ENCODE data around the gene SAMD1. TPM values are rescaled to one million over a fixed set of nuclear protein-coding genes. Genes with fewer than 3 reads are reported as not detected.
A peak's percentile ranks its signal among the peaks of the same experiment; 100 is the strongest.
"Not testable (repeated sequence)": the region's sequence is repeated elsewhere in the genome, so short reads cannot be mapped to it uniquely, and the experiment has no call there.

SAMD1 gene
- polyA plus RNA-seq, 4 donors, result 38.8 to 59.8 (median 42.3) TPM

GRCh38 chr19:14062558-14062855 is 28.0 kb downstream of the SAMD1 start:
- no peak for DNase-seq (ENCODE audit: low read depth in 4 of 4, low spot score in 3 of 4)

GRCh38 chr19:14061751-14062557 is 28.6 kb downstream of the SAMD1 start, which contains the start of gene PALM3:
PALM3 (minus strand) TSS chr19:14062076; CDS start chr19:14061980, 96 bp downstream.
- peak in 1 of 4 donors; percentile 61 for DNase-seq (ENCODE audit: low read depth in 4 of 4, low spot score in 3 of 4)

GRCh38 chr19:14061081-14061749 is 29.3 kb downstream of the SAMD1 start:
- no peak for DNase-seq (ENCODE audit: low read depth in 4 of 4, low spot score in 3 of 4)

- DNase-seq (ENCODE audit: low read depth in 4 of 4, low spot score in 3 of 4), result no peak
These were observed 30.8 kb downstream of the SAMD1 start for GRCh38 chr19:14059652-14060155.

- no peak for DNase-seq (ENCODE audit: low read depth in 4 of 4, low spot score in 3 of 4)
These were observed 31.5 kb downstream of the SAMD1 start for GRCh38 chr19:14059093-14059480.

DNA sequence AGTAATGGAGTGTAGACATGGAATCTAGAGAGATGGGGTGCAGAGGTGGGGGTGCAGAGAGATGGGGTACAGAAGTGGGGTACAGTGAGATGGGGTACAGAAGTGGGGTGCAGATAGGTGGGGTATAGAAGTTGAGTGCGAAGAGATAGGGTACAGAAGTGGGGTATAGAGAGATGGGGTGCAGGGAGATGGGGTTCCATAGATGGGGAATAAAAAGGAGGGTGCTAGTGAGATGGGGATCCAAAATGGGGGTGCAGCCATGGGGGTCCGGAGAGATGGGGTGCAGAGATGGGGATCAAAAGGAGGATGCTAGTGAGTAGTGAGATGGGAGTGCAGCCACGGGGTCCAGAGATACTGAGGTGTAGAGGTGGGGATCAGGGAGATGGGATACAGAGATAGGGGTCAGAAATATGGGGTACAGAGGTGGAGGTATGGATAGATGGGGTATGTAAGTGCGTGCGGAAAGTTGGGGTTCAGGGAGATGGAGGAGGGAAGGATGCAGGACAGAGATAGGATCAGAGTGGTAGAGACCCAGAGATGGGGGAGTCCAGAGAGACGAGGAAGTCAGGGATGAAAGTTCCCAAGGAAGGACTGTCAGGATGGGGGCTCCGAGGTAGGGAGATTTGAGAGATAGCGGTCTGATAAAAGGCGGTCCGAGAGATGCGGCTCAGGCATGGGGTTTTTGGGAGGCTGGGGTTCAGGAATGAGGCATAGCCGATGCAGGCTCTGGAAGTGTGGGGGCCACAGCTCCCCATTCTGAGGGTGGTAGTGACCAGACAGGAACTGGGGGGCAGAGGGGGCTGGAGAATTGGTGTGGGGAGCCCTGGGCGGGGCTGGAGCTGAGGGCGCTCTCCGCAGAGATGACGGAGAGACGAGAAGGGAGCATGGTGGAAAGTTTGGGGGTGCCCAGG is 32.1 kb downstream of the SAMD1 start:
- no peak for DNase-seq (ENCODE audit: low read depth in 4 of 4, low spot score in 3 of 4)

DNA sequence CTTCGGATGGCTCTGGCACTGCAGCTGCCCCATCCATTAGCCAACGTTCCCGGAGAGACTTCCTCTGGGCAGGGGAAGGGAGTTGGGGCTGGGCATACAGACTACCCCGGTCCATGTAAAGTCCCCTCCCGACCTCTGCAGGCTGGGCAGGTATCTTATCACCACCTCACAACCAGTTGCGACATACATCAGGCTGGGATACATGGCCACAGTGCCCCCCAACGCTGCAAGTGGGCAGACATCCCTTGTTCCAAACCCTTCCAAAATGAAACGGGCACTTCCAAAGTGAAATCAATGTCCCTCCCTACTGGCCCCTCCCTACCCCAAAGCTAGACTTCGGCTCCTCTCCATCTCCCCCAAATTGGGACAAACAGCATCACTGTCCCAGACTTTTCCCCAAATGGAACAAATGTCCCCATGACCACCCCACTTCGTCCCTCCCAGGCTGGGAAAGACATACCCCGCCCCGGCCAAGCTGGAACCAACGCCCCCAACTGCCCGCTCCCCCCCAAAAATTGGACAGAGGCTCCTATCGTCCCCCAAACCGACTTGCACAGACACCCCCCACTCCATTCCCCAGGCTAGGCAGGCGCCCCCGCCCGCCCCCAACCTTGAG is 33.7 kb downstream of the SAMD1 start:
- DNase-seq (ENCODE audit: low read depth in 4 of 4, low spot score in 3 of 4), result no peak

DNA sequence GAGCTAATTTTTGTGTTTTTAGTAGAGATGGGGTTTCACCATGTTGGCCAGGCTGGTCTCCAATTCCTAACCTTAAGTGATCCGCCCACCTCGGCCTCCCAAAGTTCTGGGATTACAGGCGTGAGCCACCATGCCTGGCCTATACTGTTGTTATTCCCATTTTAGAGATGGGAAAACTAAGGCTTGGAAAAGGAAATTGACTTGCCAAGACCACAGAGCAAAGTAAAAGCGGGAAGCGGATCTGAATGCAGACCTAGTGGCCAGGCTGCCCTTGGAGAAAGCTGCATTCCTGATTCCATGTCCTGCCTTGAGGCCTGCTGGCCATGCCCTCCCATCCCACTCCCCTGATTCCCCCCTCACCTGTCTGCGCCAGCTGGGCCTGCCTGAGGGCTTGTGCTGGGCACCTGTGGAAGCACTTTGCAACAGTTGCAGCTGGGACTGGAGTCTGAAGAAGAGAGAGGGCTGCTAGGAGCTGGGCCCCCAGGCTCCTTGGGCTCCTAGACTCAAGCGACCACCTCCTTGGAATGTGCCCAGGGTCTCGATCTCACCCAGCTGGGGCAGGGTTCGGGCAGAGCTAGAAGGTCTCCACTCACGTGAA is 34.4 kb downstream of the SAMD1 start:
- no peak for DNase-seq (ENCODE audit: low read depth in 4 of 4, low spot score in 3 of 4)

DNA sequence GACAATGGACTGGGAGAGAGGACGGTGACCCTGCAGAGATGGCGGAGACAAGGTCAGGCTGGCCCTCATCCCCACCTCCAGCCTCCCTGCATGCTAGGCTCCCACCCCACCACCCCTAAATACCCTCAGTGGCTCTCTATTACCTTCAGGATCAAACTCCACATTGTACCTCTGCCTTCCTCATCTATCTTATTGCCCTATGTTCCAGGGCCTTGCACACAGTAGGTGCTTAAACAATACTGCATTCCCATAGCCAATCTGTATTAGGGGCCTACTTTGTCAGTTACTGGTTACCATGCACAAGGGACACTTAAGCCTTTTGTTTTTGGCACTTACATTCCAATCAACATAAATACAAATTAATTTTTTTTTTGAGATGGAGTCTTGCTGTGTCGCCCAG is 35.2 kb downstream of the SAMD1 start:
- no peak for DNase-seq (ENCODE audit: low read depth in 4 of 4, low spot score in 3 of 4)

DNA sequence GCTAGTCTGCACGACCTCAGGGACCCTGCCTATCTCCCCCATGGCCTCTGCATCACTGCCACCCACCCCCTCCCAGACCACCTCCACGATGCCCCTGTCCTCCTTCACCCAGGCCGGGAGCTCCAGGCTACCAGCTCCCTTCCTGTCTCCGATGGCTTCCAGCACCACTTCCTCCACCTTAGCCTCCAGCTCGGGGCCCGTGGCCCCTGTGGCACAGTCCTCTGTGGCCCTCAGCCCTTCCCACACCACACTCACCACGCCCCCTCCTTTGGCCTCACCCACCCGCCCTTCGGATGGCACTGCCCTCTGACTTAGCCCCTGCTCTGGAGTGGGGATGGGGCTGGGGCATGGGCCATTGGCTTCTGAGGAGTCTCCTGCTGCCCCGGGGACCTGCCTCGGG is 35.8 kb downstream of the SAMD1 start:
- DNase-seq (ENCODE audit: low read depth in 4 of 4, low spot score in 3 of 4), result no peak

DNA sequence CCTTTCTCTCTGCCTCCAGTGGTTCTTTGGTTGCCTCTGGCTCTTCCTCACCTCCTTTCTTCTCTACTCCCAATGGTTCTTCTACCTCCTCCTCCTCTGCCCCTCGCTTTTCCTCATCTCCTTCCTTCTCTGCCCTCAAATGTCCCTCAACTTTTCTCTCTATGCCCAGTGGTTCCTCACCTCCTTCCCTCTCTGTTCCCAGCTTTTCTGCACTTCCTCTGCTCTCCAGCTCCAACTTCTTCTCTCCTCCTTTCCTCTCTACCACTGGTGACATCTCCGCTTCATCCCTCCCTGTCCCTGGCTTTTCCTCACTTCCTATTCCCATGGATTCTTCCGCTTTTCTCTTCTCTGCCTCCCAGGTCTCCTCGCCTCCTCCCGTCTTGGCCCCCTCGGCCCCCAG is 36.5 kb downstream of the SAMD1 start:
- no peak for DNase-seq (ENCODE audit: low read depth in 4 of 4, low spot score in 3 of 4)

DNA sequence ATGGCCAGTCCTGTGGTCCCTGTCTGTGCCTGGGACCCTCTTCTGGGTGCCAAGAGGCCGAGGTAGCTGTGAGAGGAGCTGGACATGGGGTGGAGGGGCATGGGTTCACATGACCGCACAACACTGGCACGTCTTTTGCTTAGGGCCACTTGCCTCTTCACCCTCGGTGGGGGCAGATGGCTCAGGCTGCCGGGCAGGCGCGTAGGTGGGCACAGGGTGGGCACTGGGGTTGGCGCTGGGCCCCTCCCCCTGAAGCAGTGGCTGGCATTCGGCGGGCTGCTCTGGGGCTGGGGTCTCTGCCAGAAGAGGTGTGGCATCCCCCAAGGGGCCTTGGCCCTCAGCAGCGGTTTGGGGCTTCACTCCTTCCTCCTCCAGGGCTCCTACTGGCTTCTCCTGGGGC is 37.1 kb downstream of the SAMD1 start:
- DNase-seq (ENCODE audit: low read depth in 4 of 4, low spot score in 3 of 4), result no peak

GRCh38 chr19:14053032-14053431 is 37.5 kb downstream of the SAMD1 start:
- DNase-seq (ENCODE audit: low read depth in 4 of 4, low spot score in 3 of 4), result no peak

GRCh38 chr19:14052470-14052869 is 38.1 kb downstream of the SAMD1 start:
- DNase-seq (ENCODE audit: low read depth in 4 of 4, low spot score in 3 of 4), result no peak

GRCh38 chr19:14051980-14052379 is 38.6 kb downstream of the SAMD1 start:
- no peak for DNase-seq (ENCODE audit: low read depth in 4 of 4, low spot score in 3 of 4)

DNA sequence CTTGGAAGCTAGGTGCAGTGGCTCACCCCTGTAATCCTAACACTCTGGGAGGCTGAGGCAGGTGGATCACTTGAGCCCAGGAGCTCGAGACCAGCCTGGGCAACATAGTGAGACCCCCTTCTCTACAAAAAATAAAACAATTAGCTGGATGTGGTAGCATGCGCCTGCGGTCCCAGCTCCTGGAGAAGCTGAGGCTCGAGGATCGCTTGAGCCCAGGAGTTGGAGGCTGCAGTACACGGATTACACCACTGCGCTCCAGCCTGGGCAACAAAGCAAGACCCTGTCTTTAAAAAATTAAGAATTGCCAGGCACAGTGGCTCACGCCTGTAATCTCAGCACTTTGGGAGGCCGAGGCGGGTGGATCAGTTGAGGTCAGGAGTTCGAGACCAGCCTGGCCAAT is 39.6 kb downstream of the SAMD1 start:
- not testable (repeated sequence) for DNase-seq (ENCODE audit: low read depth in 4 of 4, low spot score in 3 of 4)

DNA sequence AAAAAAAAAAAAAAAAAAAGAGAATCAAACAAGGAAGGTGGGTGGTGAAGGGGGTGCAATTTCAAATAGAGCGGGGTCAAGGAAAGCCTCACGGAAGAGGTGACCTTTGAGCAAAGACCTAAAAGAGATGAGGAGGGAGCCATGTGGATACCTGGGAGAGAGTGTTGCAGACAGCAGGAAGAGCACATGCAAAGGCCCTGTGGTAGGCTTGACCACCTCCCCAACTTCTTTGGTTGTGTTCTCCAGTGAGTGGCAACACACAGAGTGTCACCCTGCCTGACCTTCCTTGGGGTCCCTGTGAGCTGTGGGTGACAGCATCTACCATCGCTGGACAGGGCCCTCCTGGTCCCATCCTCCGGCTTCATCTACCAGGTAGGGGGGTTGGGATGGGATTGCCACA is 40.0 kb downstream of the SAMD1 start:
- no peak for DNase-seq (ENCODE audit: low read depth in 4 of 4, low spot score in 3 of 4)

- DNase-seq (ENCODE audit: low read depth in 4 of 4, low spot score in 3 of 4), result no peak
These were observed 42.0 kb downstream of the SAMD1 start for GRCh38 chr19:14048443-14049153.

GRCh38 chr19:14047866-14048265 is 42.7 kb downstream of the SAMD1 start:
- DNase-seq (ENCODE audit: low read depth in 4 of 4, low spot score in 3 of 4), result not testable (repeated sequence)
